ENCODE measurements around the gene INTS2. TPM values are rescaled to one million over a fixed set of nuclear protein-coding genes. Genes with fewer than 3 reads are reported as not detected.
"Not testable (repeated sequence)": the region's sequence is repeated elsewhere in the genome, so short reads cannot be mapped to it uniquely, and the experiment has no call there.

INTS2 gene
- polyA plus RNA-seq, 4 donors = 11.0 to 16.5 (median 12.5) TPM

GRCh38 chr17:61827649-61828395, 100.0 kb downstream of the INTS2 start:
- DNase-seq (ENCODE audit: low read depth in 4 of 4, low spot score in 2 of 4) = no peak

GRCh38 chr17:61826866-61827265, 100.9 kb downstream of the INTS2 start:
- not testable (repeated sequence) for DNase-seq (ENCODE audit: low read depth in 4 of 4, low spot score in 2 of 4)

GRCh38 chr17:61826198-61826597, 101.6 kb downstream of the INTS2 start:
- DNase-seq (ENCODE audit: low read depth in 4 of 4, low spot score in 2 of 4) = not testable (repeated sequence)

DNA sequence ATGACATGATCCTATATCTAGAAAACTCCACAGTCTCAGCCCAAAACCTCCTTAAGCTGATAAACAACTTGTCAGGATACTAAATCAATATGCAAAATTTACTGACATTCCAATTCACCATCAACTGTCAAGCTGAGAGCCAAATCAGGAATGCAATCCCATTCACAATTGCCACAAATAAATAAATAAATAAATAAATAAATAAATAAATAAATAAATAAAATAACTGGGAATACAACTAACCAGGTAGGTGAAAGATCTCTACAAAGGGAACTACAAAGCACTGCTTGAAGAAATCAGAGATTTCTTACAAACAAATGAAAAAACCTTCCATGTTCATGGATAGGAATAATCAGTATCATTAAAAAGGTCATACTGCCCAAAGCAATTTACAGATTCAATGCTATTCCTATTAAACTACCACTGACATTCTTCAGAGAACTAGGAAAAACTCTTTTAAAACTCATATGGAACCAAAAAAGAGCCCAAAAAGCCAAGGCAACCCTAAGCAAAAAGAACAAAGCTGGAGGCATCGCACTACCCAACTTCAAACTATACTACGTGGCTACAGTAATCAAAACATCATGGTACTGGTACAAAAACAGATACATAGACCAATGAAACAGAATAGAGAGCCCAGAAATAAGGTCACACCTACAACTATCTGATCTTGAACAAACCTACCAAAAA, 102.2 kb downstream of the INTS2 start:
- no peak for DNase-seq (ENCODE audit: low read depth in 4 of 4, low spot score in 2 of 4)

GRCh38 chr17:61822326-61823285, 105.2 kb downstream of the INTS2 start:
- no peak for DNase-seq (ENCODE audit: low read depth in 4 of 4, low spot score in 2 of 4)

DNA sequence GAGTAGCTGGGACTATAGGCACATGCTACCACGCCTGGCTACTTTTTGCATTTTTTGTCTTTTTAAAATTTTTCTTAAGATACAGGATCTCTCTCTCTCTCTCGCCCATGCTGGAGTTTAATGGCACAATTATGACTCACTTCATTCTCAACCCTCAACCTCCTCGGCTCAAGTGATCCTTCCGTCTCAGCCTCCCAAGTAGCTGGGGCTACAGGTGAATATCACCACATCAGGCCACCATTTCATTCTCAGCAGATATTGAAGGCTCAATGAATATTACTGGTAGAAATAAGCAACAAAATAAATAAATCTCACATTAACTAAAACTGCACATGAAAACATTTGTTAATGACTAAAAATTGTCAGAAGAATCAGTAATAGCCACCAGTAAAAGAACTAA, 106.1 kb downstream of the INTS2 start:
- DNase-seq (ENCODE audit: low read depth in 4 of 4, low spot score in 2 of 4) = no peak

- DNase-seq (ENCODE audit: low read depth in 4 of 4, low spot score in 2 of 4) = not testable (repeated sequence)
Observed at GRCh38 chr17:61819265-61819664, 108.5 kb downstream of the INTS2 start.

DNA sequence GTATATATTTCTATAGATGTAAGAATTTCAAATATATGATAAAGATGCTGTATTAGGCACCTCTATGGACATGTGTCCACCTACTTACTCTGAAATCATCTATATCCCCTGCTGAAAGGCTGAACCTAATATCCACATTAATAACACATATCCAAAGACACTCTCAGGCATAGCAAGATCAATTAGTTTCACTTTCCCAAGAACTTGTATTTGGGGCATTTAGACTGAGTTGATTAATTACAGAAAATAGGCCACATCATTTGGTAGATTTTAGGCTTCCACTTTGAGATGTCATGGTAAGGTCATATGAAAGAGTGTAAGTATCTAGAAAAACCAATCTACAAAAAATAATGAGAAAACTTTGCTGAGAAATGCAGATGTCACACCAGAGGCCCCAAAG, 109.6 kb downstream of the INTS2 start:
- DNase-seq (ENCODE audit: low read depth in 4 of 4, low spot score in 2 of 4) = no peak

DNA sequence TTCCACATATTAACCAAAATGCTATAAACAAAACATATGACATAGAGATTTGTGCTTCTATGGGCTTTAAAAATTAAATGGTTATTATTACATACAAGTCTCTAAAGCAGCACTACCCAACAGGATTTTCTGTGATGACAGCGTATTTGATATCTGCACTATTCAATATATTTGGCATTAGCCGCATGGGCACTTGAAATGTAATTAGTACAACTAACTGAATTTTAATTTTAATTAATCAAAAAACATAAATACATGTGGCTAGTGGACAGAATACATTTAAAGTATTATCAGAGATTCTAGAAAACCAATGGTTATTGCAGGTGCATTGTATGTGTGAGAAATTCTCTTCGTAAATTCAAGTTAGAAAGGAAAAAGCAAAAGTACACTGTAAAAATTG, 110.3 kb downstream of the INTS2 start:
- no peak for DNase-seq (ENCODE audit: low read depth in 4 of 4, low spot score in 2 of 4)

- no peak for DNase-seq (ENCODE audit: low read depth in 4 of 4, low spot score in 2 of 4)
Observed at GRCh38 chr17:61816538-61816937, 111.2 kb downstream of the INTS2 start.

- DNase-seq (ENCODE audit: low read depth in 4 of 4, low spot score in 2 of 4) = peak in 1 of 4 donors; percentile 37
Observed at GRCh38 chr17:61815863-61816503, 111.8 kb downstream of the INTS2 start.

Other genes with a start within 250 kb of the INTS2 start
- 10 to 100 TPM in 3 of 4 donors, 1 to 10 TPM in 1; 8.4 to 11.8 (median 11.0) TPM for gene BRIP1, start 64.5 kb downstream of the INTS2 start, polyA plus RNA-seq (ENCODE audit: insufficient read length in 4 of 4)
- 10 to 100 TPM; 40.6 to 49.1 (median 45.8) TPM for gene MED13, start 137.3 kb upstream of the INTS2 start, polyA plus RNA-seq (ENCODE audit: insufficient read length in 4 of 4)

Data from left renal cortex interstitium (tissue), 4 donors.